ENCODE data around the gene SAMD13.

SAMD13 gene

GRCh38 chr1:84347932-84348555, 46.5 kb downstream of the SAMD13 start:
- no peak for DNase-seq (ENCODE audit: low read depth in 1 of 2, low spot score in 1 of 2)
- Histone ChIP-seq H3K27me3 (ENCODE audit: insufficient read depth, poor library complexity, severe bottlenecking) (no peaks in the 10 kb centered on the region), H3K4me3 (replicated peaks; ENCODE audit: insufficient read depth, low read length) (no peak overlapping the region), H3K27ac (replicated peaks) (no peak overlapping the region)
- TF ChIP-seq SPI1 (IDR thresholded peaks at IDR 0.05; ENCODE audit: borderline replicate concordance, low read depth) (no peak), POLR2AphosphoS5 (IDR thresholded peaks at IDR 0.05; ENCODE audit: low read depth) (no peak), REST (IDR thresholded peaks at IDR 0.05; ENCODE audit: insufficient replicate concordance, low read depth) (no peak), CTCF (IDR thresholded peaks at IDR 0.05; ENCODE audit: insufficient read depth, low read length) (no peak), GABPA (IDR thresholded peaks at IDR 0.05; ENCODE audit: low read depth) (no peak)

GRCh38 chr1:84348759-84349158, 47.3 kb downstream of the SAMD13 start:
- no peak for DNase-seq (ENCODE audit: low read depth in 1 of 2, low spot score in 1 of 2)
- TF ChIP-seq POLR2AphosphoS5 (IDR thresholded peaks at IDR 0.05; ENCODE audit: low read depth) (no peak), CTCF (IDR thresholded peaks at IDR 0.05; ENCODE audit: insufficient read depth, low read length) (no peak), SPI1 (IDR thresholded peaks at IDR 0.05; ENCODE audit: borderline replicate concordance, low read depth) (no peak), REST (IDR thresholded peaks at IDR 0.05; ENCODE audit: insufficient replicate concordance, low read depth) (no peak), GABPA (IDR thresholded peaks at IDR 0.05; ENCODE audit: low read depth) (no peak)
- no peak overlapping the region for H3K4me3 ChIP-seq (replicated peaks; ENCODE audit: insufficient read depth, low read length)
- no peak overlapping the region for H3K27ac ChIP-seq (replicated peaks)
- H3K27me3 ChIP-seq (ENCODE audit: insufficient read depth, poor library complexity, severe bottlenecking) = no peaks in the 10 kb centered on the region

- DNase-seq (ENCODE audit: low read depth in 1 of 2, low spot score in 1 of 2) = no peak
- H3K27me3 ChIP-seq (ENCODE audit: insufficient read depth, poor library complexity, severe bottlenecking) = no peaks in the 10 kb centered on the region
- no peak for TF ChIP-seq CTCF (IDR thresholded peaks at IDR 0.05; ENCODE audit: insufficient read depth, low read length)
- no peak for TF ChIP-seq POLR2AphosphoS5 (IDR thresholded peaks at IDR 0.05; ENCODE audit: low read depth)
- TF ChIP-seq GABPA (IDR thresholded peaks at IDR 0.05; ENCODE audit: low read depth) = no peak
- TF ChIP-seq SPI1 (IDR thresholded peaks at IDR 0.05; ENCODE audit: borderline replicate concordance, low read depth) = no peak
- TF ChIP-seq REST (IDR thresholded peaks at IDR 0.05; ENCODE audit: insufficient replicate concordance, low read depth) = no peak
- H3K4me3 ChIP-seq (replicated peaks; ENCODE audit: insufficient read depth, low read length) = no peak overlapping the region
- no peak overlapping the region for H3K27ac ChIP-seq (replicated peaks)
These were observed 48.6 kb downstream of the SAMD13 start for GRCh38 chr1:84350104-84350503.
